Mesothelial cell of epicardium (in vitro differentiated cells): ENCODE results near the gene SP6. TPM values are rescaled to one million over a fixed set of nuclear protein-coding genes. Genes with fewer than 3 reads are reported as not detected.

Source experiments
- DNase-seq, 2 experiments: peaks; one replicate each; pipeline ENCODE4 v3.0.0; 2021; ENCODE audit warnings: low spot score in 2 of 2; ENCODE audit not compliant: unreplicated experiment in 2 of 2
- H3K27ac Mint-ChIP-seq: 2 replicates; pipeline ENCODE4 v1.8.0; 2021; ENCODE audit warnings: mixed read lengths
- H3K27me3 Mint-ChIP-seq: 2 replicates; pipeline ENCODE4 v1.8.0; 2021; ENCODE audit warnings: low read depth, mixed read lengths
- H3K36me3 Mint-ChIP-seq: 2 replicates; pipeline ENCODE4 v1.8.0; 2021; ENCODE audit warnings: mixed read lengths
- H3K4me1 Mint-ChIP-seq: 2 replicates; pipeline ENCODE4 v1.8.0; 2021; ENCODE audit warnings: mixed read lengths
- H3K4me3 Mint-ChIP-seq: 2 replicates; pipeline ENCODE4 v1.8.0; 2021; ENCODE audit warnings: mild to moderate bottlenecking, moderate library complexity, mixed read lengths
- H3K9me3 Mint-ChIP-seq: 2 replicates; pipeline ENCODE4 v1.8.0; 2021; ENCODE audit warnings: mixed read lengths
- total RNA-seq: library from RNA; stranded (reverse); gene quantifications from 3 replicates; pipeline ENCODE4 v1.2.1, GENCODE V29; 2021
- TF ChIP-seq, protein P1 (sequence below): fragments of 200-600 bp; sonication (generic); IDR thresholded peaks from one replicate; pipeline ENCODE4 v1.5.0; 2021; ENCODE audit warnings: antibody characterized with exemption; ENCODE audit not compliant: unreplicated experiment

The SP6 gene
- total RNA-seq, 1 donor from 2014 or later = 17.6 TPM

DNA sequence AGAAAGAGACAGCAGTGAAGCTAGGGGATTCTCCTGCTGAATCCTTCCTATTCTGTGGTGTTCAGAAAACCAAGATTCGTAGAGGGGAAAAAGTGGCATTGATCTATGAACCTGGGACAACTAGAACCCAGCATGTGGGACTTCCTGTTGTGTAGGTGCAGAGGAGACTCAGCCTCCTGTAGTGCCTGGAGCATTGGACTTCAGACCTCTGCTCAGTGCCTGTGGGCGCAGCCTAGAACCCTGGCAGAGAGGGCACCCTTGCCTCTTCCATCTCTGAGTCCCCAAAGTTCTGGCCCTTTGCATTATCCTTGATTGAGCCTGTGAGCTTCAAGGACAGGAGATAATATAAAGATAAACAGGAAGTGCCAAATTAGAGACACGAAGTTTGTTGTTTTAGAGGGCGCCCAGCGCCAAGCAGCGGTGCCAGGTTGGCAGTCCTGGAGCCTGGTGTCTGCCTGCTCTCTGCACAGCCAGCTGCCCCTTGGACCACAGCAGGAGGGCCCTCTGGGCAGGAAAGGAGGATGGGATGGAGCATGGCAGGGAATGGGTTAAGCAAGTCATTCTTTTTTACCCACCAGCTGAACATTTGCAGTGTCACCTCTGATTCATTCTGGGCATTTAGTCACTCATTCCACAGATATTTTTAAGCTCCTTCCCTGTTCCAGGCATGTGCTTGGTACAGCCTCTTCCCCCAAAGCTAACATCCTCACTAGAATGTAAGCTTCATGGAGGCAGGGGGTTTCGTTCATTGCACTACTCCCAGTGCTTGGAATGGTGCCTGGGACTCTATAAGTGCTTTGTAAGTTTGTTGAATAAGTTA is 11.9 kb upstream of the SP6 start:
- peaks cover 37% of the 10 kb centered on the region for H3K27me3 Mint-ChIP-seq
- H3K4me1 Mint-ChIP-seq = peaks cover 35% of the 10 kb centered on the region
- H3K4me3 Mint-ChIP-seq = no peak overlapping the region
- peak overlapping the region; percentile 54 for H3K27ac Mint-ChIP-seq
- no peaks in the 10 kb centered on the region for H3K36me3 Mint-ChIP-seq
- TF ChIP-seq, protein P1, sequence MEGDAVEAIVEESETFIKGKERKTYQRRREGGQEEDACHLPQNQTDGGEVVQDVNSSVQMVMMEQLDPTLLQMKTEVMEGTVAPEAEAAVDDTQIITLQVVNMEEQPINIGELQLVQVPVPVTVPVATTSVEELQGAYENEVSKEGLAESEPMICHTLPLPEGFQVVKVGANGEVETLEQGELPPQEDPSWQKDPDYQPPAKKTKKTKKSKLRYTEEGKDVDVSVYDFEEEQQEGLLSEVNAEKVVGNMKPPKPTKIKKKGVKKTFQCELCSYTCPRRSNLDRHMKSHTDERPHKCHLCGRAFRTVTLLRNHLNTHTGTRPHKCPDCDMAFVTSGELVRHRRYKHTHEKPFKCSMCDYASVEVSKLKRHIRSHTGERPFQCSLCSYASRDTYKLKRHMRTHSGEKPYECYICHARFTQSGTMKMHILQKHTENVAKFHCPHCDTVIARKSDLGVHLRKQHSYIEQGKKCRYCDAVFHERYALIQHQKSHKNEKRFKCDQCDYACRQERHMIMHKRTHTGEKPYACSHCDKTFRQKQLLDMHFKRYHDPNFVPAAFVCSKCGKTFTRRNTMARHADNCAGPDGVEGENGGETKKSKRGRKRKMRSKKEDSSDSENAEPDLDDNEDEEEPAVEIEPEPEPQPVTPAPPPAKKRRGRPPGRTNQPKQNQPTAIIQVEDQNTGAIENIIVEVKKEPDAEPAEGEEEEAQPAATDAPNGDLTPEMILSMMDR = no peak
- peaks cover 3% of the 10 kb centered on the region for H3K9me3 Mint-ChIP-seq
- no peak for DNase-seq

DNA sequence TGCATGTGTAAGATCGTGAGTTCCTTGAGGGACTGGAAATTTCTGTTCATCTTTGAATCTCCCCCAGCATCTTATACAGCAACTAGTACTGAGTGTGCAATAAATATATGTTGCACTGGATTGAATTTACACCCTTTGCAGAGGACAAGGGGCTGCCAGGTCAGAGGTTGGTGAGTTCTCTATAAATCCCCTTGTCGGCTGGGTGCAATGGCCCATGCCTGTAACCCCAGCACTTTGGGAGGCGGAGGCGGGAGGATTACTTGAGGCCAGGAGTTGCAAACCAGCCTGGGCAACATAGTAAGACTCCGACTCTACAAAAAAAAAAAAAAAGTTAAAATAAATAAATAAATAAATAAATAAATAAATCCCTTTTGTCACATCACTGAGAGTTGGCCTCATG is 9.4 kb upstream of the SP6 start:
- H3K9me3 Mint-ChIP-seq = peaks cover 3% of the 10 kb centered on the region
- peaks cover 26% of the 10 kb centered on the region for H3K4me1 Mint-ChIP-seq
- H3K27me3 Mint-ChIP-seq = peaks cover 39% of the 10 kb centered on the region
- no peak overlapping the region for H3K4me3 Mint-ChIP-seq
- H3K27ac Mint-ChIP-seq = no peak overlapping the region
- TF ChIP-seq, protein P1 = no peak
- no peaks in the 10 kb centered on the region for H3K36me3 Mint-ChIP-seq
- DNase-seq = no peak

- no peaks in the 10 kb centered on the region for H3K9me3 Mint-ChIP-seq
- H3K4me3 Mint-ChIP-seq = no peak overlapping the region
- peaks cover 31% of the 10 kb centered on the region for H3K4me1 Mint-ChIP-seq
- TF ChIP-seq, protein P1 = no peak
- DNase-seq = no peak
- peak overlapping the region; percentile 63 for H3K27ac Mint-ChIP-seq
- H3K27me3 Mint-ChIP-seq = peaks cover 57% of the 10 kb centered on the region
- no peaks in the 10 kb centered on the region for H3K36me3 Mint-ChIP-seq
Measured at GRCh38 chr17:47857551-47858455, 6.8 kb upstream of the SP6 start.

GRCh38 chr17:47856830-47857229 is 5.9 kb upstream of the SP6 start:
- Mint-ChIP-seq H3K36me3 (no peaks in the 10 kb centered on the region), H3K27me3 (peaks cover 66% of the 10 kb centered on the region), H3K4me1 (peaks cover 39% of the 10 kb centered on the region), H3K4me3 (no peak overlapping the region), H3K27ac (peak overlapping the region; percentile 23), H3K9me3 (no peaks in the 10 kb centered on the region)
- no peak for DNase-seq
- TF ChIP-seq, protein P1 = no peak

DNA sequence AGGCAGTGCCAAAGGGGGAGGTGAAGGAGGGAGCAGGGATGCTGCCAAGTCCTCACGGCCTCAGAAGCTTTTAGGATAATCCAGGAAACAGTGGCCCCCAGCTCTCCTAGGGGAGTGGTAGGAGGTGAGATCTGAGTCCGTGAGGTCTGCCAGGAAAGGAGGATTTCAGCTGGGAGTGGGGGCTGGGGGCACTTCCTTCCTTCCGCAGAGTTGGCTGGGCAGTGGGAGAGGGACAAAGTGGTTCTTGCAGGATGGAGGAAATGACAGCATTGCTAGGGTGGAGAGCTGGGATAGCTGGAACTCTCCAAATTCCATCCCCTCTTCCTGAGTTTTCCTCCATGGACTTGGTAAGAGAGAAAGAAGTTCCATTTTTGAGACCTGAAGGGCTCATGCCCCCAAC is 4.8 kb upstream of the SP6 start:
- no peak overlapping the region for H3K4me3 Mint-ChIP-seq
- H3K27ac Mint-ChIP-seq = peak overlapping the region; percentile 21
- no peaks in the 10 kb centered on the region for H3K9me3 Mint-ChIP-seq
- TF ChIP-seq, protein P1 = no peak
- peaks cover 68% of the 10 kb centered on the region for H3K27me3 Mint-ChIP-seq
- DNase-seq = no peak
- H3K4me1 Mint-ChIP-seq = peaks cover 43% of the 10 kb centered on the region
- H3K36me3 Mint-ChIP-seq = no peaks in the 10 kb centered on the region
